Fibroblast of mammary gland (primary cell): ENCODE results near the gene TMEM255B.

Experiments used
- DNase-seq: peaks from one replicate; pipeline ENCODE4 v3.0.0-alpha.2; 2010; ENCODE audit warnings: low read depth
- H3K4me3 ChIP-seq: 2 replicates; pipeline ENCODE4 v1.5.1; 2011; ENCODE audit warnings: low read depth, mild to moderate bottlenecking, low read length, moderate library complexity; ENCODE audit not compliant: control insufficient read depth
- CTCF ChIP-seq: conservative IDR thresholded peaks from 2 replicates; pipeline ENCODE4 v1.5.1; 2011; ENCODE audit warnings: low read depth, low read length, inconsistent platforms; ENCODE audit not compliant: control insufficient read depth, insufficient read depth

TMEM255B gene

GRCh38 chr13:113801289-113801961, 42.4 kb downstream of the TMEM255B start:
- no peak overlapping the region for H3K4me3 ChIP-seq
- DNase-seq, result no peak
- no peak for TF ChIP-seq CTCF

- peak; percentile 76 for DNase-seq
- H3K4me3 ChIP-seq, result no peak overlapping the region
- TF ChIP-seq CTCF, result no peak
Observed at GRCh38 chr13:113802090-113802531, 43.1 kb downstream of the TMEM255B start.

- H3K4me3 ChIP-seq, result no peak overlapping the region
- TF ChIP-seq CTCF, result no peak
- DNase-seq, result no peak
Observed at GRCh38 chr13:113802761-113803160, 43.7 kb downstream of the TMEM255B start.

- H3K4me3 ChIP-seq, result no peak overlapping the region
- no peak for TF ChIP-seq CTCF
- DNase-seq, result no peak
Observed at GRCh38 chr13:113803409-113804016, 44.5 kb downstream of the TMEM255B start.

GRCh38 chr13:113804017-113804702, 45.1 kb downstream of the TMEM255B start:
- peak; percentile 42 for DNase-seq
- no peak for TF ChIP-seq CTCF
- no peak overlapping the region for H3K4me3 ChIP-seq

GRCh38 chr13:113804703-113805430, 45.8 kb downstream of the TMEM255B start:
- DNase-seq, result no peak
- H3K4me3 ChIP-seq, result no peak overlapping the region
- TF ChIP-seq CTCF, result no peak
